Measurements from ENCODE around the gene MAPT. TPM values are rescaled to one million over a fixed set of nuclear protein-coding genes. Genes with fewer than 3 reads are reported as not detected.

MAPT gene
- total and polyA plus RNA-seq, 2 of the 13 experiments (the other 11 are each of a cell fraction or from before 2014, with no cell fraction given): 2.1 to 2.8 TPM

GRCh38 chr17:46002311-46002972 is 108.1 kb downstream of the MAPT start (continued):
- TF ChIP-seq FOXK1 (CRISPR knock-in tag; IDR thresholded peaks at IDR 0.05; ENCODE audit: borderline replicate concordance, low read depth) (peak; percentile 58; the same call in 1 of the 2 replicates), FOXJ3 (CRISPR knock-in tag; IDR thresholded peaks at IDR 0.05; ENCODE audit: borderline replicate concordance) (peak; percentile 54; the same call in 1 of the 2 replicates), ESRRA (CRISPR knock-in tag; IDR thresholded peaks at IDR 0.05; ENCODE audit: low read depth) (no peak), ZNF841 (CRISPR knock-in tag; IDR thresholded peaks at IDR 0.05; ENCODE audit: borderline replicate concordance) (no peak), ZNF724P (CRISPR knock-in tag; IDR thresholded peaks at IDR 0.05; ENCODE audit: borderline replicate concordance) (no peak), ZNF3 (CRISPR knock-in tag; IDR thresholded peaks at IDR 0.05) (no peak; the same call in 1 of the 2 replicates), ZNF850 (CRISPR knock-in tag; conservative IDR thresholded peaks at IDR 0.05) (no peak), KDM4B (CRISPR knock-in tag; IDR thresholded peaks at IDR 0.05) (peak; percentile 57; the same call in 1 of the 2 replicates), ZNF839 (CRISPR knock-in tag; IDR thresholded peaks at IDR 0.05; ENCODE audit: borderline replicate concordance) (no peak), ELF4 (CRISPR knock-in tag; IDR thresholded peaks at IDR 0.05; ENCODE audit: borderline replicate concordance) (no peak), ARNT2 (CRISPR knock-in tag; IDR thresholded peaks at IDR 0.05; ENCODE audit: low read depth) (0 out of 2 replicates have a peak, but pooled peaks have one; percentile 47), MXI1 (IDR thresholded peaks at IDR 0.05; ENCODE audit: borderline replicate concordance, low read depth, low read length) (0 out of 3 replicates have a peak, but pooled peaks have one; percentile 7), ZNF205 (CRISPR knock-in tag; IDR thresholded peaks at IDR 0.05) (peak; percentile 73; the same call in 1 of the 2 replicates), NAIF1 (CRISPR knock-in tag; IDR thresholded peaks at IDR 0.05; ENCODE audit: borderline replicate concordance) (no peak; the same call in 1 of the 2 replicates), ZSCAN31 (CRISPR knock-in tag; IDR thresholded peaks at IDR 0.05; ENCODE audit: low read depth) (peak; percentile 24; the same call in 1 of the 2 replicates), GMEB2 (CRISPR knock-in tag; IDR thresholded peaks at IDR 0.05; ENCODE audit: low read depth) (no peak), MLXIP (CRISPR knock-in tag; IDR thresholded peaks at IDR 0.05; ENCODE audit: borderline replicate concordance) (no peak), HDAC2 (CRISPR knock-in tag; IDR thresholded peaks at IDR 0.05) (peak; percentile 80), POLR2A (IDR thresholded peaks at IDR 0.05; ENCODE audit: insufficient read depth in 1 of 2, low read depth in 2 of 2, low read length in 2 of 2) (no peak), FOXK2 (IDR thresholded peaks at IDR 0.05) (no peak), ZNF496 (CRISPR knock-in tag; IDR thresholded peaks at IDR 0.05; ENCODE audit: insufficient replicate concordance) (no peak), DR1 (CRISPR knock-in tag; IDR thresholded peaks at IDR 0.05) (no peak), ZNF768 (CRISPR knock-in tag; IDR thresholded peaks at IDR 0.05) (no peak; the same call in 1 of the 2 replicates), ZNF326 (CRISPR knock-in tag; IDR thresholded peaks at IDR 0.05; ENCODE audit: borderline replicate concordance) (no peak), ZNF235 (CRISPR knock-in tag; IDR thresholded peaks at IDR 0.05; ENCODE audit: borderline replicate concordance) (peak; percentile 82; the same call in 1 of the 2 replicates), TBX2 (CRISPR knock-in tag; IDR thresholded peaks at IDR 0.05; ENCODE audit: borderline replicate concordance) (peak; percentile 34; the same call in 1 of the 2 replicates)

Data from HepG2 (cell line).